GM19395 (cell line): ENCODE data around the gene PRKACA.
"Not testable (repeated sequence)": the region's sequence is repeated elsewhere in the genome, so short reads cannot be mapped to it uniquely, and the experiment has no call there.

Experiments
- ATAC-seq: cut with Tn5 transposase; IDR thresholded peaks from one replicate; pipeline ENCODE4 v1.9.1; 2021; ENCODE audit warnings: mild to moderate bottlenecking, moderate library complexity; ENCODE audit not compliant: unreplicated experiment

Gene PRKACA

DNA sequence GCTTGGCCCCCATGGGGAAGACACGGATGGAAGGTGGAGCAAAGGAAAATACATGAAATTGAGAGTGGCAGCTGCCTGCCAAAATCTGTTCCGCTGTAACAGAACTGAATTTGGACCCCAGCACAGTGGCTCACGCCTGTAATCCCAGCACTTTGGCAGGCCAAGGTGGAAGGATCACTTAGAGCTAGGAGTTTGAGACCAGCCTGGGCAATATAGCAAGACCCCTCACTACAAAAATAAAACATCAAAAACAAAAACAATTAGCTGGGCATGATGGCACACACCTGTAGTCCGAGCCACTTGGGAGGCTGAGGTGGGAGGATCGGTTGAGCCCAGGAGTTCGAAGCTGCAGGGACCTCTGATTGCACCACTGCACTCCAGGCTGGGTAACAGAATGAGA, 65.1 kb downstream of the PRKACA start:
- ATAC-seq = no peak

DNA sequence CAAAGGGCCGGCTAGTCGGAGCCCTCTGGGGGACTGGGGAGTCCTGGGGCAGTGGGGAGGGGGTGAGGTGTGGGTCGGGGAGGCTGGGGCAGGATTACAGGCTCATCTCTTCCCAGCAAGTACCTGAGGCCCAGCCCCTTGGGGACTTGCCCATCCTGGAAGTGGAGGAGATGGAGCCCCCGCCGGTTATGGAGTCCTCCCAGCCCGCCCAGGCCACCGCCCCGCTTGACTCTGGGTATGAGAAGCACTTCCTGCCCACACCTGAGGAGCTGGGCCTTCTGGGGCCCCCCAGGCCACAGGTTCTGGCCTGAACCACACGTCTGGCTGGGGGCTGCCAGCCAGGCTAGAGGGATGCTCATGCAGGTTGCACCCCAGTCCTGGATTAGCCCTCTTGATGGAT, 65.6 kb downstream of the PRKACA start:
- no peak for ATAC-seq

DNA sequence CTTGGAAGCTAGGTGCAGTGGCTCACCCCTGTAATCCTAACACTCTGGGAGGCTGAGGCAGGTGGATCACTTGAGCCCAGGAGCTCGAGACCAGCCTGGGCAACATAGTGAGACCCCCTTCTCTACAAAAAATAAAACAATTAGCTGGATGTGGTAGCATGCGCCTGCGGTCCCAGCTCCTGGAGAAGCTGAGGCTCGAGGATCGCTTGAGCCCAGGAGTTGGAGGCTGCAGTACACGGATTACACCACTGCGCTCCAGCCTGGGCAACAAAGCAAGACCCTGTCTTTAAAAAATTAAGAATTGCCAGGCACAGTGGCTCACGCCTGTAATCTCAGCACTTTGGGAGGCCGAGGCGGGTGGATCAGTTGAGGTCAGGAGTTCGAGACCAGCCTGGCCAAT, 66.6 kb downstream of the PRKACA start:
- ATAC-seq = not testable (repeated sequence)

DNA sequence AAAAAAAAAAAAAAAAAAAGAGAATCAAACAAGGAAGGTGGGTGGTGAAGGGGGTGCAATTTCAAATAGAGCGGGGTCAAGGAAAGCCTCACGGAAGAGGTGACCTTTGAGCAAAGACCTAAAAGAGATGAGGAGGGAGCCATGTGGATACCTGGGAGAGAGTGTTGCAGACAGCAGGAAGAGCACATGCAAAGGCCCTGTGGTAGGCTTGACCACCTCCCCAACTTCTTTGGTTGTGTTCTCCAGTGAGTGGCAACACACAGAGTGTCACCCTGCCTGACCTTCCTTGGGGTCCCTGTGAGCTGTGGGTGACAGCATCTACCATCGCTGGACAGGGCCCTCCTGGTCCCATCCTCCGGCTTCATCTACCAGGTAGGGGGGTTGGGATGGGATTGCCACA, 67.0 kb downstream of the PRKACA start:
- no peak for ATAC-seq

DNA sequence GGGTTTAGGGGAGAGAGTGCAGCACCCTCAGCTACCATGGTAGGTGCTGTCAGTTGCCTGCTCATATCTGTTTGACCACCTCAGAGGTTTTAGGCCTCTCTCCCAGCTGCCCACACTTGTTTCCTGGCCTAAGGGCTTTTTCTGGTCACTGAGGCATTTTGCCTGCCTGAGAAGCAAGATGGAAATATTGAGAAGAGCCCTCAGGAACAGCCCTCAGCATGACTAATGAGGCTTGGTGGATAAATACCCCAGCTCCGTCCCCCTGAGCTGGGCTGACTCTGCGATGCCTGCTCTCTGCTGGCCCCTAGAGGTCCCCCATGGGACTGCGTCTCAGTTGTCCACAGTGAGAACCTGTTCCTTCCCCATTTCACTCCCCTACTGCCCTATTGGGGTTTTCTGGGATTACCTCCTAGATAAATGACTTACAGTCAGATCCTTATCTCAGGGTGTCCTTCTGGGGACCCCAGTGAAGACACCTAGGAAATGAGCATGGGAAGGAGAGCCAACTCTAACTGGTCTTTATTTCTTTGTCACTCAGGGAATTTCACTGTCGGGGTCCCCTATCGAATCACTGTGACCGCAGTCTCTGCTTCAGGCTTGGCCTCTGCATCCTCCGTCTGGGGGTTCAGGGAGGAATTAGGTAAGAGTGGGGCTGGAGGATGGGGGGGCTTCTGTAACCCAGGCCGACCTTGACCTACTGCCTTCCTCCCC, 69.0 kb downstream of the PRKACA start:
- ATAC-seq = no peak

DNA sequence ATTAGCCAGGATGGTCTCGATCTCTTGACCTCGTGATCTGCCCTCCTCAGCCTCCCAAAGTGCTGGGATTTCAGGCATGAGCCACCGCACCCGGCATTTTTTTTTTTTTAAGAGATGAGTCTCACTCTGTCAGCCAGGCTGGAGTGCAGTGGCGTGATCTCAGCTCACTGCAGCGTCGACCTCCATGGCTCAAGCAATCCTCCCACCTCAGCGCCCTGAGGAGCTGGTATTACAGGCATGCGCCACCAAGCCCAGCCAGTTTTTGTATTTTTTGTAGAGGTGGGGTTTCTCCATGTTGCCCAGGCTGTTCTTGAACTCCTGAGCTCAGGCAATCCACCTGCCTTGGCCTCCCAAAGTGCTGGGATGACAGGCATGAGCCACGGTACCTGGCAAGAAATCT, 69.7 kb downstream of the PRKACA start:
- not testable (repeated sequence) for ATAC-seq

DNA sequence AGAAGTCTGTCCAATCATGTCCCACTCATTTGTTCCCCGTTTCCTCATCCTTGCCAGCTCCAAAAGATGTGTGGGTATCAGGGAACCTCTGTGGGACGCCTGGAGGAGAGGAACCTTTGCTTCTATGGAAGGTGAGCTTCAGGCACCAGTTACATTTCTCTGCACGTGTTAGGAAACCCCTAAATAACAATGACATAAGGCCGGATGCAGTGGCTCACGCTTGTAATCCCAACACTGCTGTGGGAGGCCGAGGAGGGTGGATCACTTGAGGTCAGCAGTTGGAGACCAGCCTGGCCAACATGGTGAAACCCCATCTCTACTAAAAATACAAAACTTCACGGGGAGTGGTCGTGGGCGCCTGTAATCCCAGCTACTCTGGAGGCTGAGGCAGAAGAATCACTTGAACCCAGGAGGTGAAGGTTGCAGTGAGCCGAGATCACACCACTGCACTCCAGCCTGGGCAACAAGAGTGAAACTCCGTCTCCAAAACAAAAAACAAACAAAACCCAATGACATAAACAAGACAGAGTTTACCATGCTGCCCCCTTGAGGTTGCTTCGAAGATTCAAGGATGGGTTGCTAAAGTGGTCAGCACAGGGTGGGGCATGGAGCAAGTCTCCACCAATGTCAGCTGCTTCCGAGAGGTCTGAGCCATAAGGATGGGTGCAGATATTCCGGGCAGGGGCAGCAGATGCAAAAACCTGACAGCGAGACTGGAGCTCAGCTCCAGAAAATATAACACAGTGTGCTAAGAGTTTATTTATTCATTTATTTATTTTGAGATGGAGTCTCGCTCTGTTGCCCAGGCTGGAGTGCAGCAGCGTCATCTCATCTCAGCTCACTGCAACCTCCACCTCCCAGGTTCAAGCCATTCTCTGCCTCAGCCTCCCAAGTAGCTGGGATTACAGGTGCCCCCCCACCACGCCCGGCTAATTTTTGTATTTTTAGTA, 74.6 kb downstream of the PRKACA start:
- ATAC-seq = not testable (repeated sequence)
